GM19324 (cell line): ENCODE measurements around the gene TMEM14A.

Source experiments
- ATAC-seq: cut with Tn5 transposase; IDR thresholded peaks from one replicate; pipeline ENCODE4 v1.9.1; 2021; ENCODE audit warnings: mild to moderate bottlenecking, moderate library complexity; ENCODE audit not compliant: unreplicated experiment, low FRiP score

The TMEM14A gene

GRCh38 chr6:52731719-52732118 is 60.8 kb downstream of the TMEM14A start:
- no peak for ATAC-seq

GRCh38 chr6:52733172-52733571 is 62.3 kb downstream of the TMEM14A start:
- ATAC-seq = no peak

- no peak for ATAC-seq
These were observed 63.2 kb downstream of the TMEM14A start for GRCh38 chr6:52734072-52734471.

GRCh38 chr6:52735071-52735470 is 64.2 kb downstream of the TMEM14A start:
- no peak for ATAC-seq

- no peak for ATAC-seq
These were observed 65.2 kb downstream of the TMEM14A start for GRCh38 chr6:52736145-52736544.
